Fibroblast of skin of left quadriceps (primary cell): ENCODE measurements around the gene PHKB.
"Not testable (repeated sequence)": the region's sequence is repeated elsewhere in the genome, so short reads cannot be mapped to it uniquely, and the experiment has no call there.

Source experiments
- DNase-seq, 2 experiments: peaks; one replicate each; pipeline ENCODE4 v3.0.0-alpha.2; 2013; ENCODE audit warnings: low read depth in 2 of 2

PHKB gene

DNA sequence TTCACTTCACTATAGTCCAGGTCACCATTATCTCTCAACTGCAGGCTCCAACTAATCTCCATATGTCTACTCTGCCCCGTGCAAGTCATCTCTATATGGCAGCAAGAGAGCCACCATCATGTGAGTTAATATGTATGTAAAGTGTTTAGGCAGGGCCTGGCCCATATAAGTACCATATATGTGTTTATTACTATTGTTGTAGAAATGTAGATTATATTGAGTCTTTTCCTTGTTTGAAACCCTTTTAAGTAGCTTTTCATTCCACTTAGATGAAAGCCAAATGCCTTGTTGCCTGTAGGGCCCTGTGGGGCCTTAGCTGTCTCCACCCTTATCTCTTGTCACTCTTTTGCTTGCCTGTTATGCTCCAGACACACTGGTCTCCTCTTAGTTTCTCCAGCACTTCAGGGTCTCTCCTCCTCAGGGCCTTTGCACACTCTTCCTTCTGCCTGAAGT lies 164.0 kb downstream of the PHKB start:
- no peak for DNase-seq

DNA sequence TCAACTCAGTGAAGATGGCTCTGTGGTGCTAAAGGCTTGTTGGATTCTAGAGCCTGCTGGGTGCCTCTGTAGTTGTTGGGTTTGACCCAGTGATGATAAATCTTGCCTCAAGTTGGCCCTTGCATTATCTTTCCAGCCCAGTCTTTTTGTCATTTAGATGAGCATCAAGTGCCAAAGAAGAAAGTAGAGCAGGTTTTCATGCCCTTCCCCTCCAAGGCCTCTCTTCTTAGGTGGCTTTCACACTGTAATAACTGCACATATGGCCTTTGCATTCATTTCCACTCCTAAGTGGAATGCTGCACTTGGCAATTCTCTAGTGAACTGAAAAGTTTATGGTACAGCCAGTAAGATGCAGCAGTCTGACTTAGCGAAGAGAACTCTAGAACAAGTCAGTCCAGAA lies 165.1 kb downstream of the PHKB start:
- no peak for DNase-seq

DNA sequence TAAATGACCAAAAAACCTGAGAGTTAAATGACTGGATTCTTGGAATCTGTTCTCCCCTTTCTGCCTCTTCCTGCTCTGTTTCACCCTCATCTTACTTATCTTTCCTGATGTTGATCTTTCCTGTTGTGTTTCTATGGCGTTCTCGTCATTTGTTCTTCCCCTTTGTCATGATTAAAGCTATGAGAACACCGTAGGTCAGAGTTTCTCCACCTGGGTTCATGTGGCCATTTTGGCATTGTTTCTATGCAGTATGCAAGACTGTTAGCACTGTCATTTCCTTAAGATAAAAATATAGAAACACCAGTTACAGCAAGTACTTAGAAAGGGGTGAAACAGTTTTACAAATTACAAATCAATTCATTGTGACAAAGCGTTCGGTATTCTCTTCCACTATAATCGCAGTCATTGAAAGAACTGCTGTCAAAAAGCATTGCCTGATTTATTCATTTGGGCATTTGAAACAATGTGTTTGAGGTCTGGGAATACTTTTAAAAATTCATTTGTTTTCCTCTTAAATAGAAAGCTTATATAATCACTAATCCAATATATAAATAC lies 166.0 kb downstream of the PHKB start:
- no peak for DNase-seq

DNA sequence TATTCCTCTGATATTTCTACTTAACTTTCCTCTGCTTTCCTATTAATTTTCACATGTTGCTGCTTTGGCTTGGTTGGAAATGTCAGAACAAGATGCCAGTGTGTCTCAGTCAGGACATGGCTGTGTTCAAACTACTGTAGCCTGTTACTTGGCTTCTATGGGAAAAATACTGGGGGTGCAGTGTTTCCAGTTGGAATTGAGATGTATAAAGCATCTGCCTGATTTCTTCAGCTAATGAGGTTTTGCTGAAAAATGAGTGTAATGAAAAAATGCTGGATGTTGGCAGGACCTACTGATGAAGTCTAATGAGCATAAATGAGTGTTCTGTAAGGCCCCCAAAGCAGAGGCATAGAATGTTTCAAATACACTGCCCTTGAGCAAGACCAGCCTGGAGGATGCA lies 166.6 kb downstream of the PHKB start:
- DNase-seq = no peak

DNA sequence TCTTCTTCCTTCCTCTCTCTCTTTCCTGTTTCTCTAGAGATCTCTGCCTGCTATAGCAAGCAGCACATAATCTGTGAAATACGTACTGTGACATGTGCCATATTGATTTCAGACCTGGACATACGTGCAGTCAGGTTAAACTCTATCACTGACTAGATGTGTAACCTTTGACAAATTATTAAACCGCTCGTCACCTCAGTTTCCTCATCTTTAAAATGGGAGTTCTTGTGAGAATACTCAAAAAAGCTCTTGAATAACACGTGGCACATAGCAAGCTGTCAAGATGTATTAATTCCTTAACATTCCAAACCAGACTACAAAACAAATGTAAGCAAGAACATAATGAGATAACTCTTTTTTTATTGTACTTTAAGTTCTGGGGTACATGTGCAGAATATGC lies 170.0 kb downstream of the PHKB start:
- no peak for DNase-seq

DNA sequence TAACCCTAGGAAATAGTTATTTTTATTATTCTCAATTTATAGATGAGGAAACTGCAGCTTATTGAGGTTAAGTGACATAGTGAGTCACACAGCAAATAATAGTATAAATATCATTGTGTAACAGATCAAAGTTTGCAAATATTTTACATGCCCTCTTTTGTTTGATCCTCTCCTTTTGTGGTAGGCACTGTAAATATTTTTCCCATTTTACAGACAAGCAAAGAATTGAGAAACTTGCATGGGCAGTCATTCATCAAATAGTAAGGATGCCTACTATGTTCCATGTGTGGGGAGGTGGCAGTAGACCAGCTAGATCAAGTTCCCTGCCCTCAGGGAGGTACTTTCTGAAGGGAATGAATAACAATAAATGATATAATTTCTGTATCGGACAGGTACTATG lies 173.0 kb downstream of the PHKB start:
- no peak for DNase-seq

DNA sequence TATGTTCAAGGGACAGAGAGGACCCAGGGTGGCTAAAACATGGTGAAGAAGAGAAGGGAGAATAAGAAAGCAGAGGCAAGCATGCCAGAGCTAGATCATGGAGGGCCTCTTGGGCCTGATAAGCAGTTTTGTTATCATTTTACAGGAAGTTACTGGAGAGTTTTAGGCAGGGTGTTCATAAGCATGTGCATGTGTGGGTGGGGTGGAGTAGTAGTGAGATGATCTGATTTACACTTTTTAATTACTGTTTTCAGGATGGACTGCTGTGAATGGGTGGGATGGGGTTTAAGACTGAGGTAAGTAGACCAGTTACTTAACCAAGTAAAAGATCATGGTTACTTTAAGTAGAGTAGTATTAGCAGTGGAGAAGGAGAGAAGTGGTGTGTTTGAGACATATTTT lies 173.6 kb downstream of the PHKB start:
- no peak for DNase-seq

DNA sequence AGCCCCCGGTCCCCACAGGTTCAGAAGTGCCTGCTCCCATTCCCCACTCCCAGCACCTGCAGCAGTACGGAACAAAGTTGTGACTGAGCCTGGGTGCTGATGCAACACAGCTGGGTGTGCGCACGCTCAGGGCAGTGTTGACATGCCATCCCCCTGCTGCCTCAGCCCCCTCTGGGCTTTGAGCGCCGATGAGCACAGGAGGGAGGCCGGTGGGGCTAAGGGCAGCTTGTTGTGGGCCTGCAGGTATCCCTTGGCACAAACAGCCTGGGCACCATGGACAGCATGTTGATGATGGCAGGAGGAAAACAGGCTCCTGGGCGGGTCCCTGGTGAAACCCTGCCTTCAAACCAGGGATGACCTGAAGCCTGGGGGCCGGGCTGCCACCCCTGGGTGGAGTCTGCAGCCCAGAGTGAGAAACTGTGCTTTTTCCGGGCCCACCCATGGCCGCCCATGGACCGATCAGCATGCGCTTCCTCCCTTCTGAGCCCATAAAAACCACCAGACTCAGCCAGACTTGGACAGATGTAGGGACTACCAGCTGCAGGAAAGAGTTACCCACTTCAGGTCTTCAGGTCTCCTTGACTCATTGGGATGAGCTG lies 175.5 kb downstream of the PHKB start:
- no peak for DNase-seq

DNA sequence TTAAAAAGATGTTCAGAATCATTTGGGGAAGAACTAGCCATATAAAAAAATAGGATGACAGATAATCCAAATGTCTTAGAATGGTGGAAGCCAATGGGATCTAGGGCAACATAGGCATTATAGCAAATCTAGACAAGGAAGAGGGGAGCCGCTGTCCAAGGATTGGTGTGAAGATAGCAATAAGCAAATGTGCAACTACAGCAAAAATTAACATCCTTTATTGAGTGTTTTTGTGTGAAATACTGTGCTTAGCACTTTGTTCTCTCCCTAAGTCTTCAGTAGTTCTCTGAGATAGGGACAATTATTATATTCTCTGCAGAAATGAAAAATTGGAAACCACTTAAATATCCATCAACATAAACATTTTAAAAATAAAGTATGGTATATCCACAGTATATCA lies 177.0 kb downstream of the PHKB start:
- no peak for DNase-seq

DNA sequence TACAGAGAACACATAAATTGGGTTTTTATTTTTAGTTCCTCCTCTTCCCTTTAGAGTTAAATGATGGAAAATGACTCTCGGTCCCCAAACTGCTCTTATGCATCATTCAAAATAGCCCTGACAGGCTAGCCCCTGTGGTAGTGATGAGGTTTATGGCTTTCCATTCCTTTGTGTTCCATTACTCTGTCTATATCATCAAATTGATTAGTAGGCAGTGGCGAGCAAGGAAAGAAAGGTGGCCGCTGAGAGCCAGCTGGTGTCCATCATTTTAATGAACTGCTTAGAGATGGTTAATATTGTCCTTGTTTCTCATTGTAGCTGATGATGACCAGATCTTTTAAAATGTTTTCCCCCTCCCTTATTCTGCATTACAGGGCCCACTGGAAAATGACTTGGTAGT lies 179.5 kb downstream of the PHKB start:
- DNase-seq = no peak

DNA sequence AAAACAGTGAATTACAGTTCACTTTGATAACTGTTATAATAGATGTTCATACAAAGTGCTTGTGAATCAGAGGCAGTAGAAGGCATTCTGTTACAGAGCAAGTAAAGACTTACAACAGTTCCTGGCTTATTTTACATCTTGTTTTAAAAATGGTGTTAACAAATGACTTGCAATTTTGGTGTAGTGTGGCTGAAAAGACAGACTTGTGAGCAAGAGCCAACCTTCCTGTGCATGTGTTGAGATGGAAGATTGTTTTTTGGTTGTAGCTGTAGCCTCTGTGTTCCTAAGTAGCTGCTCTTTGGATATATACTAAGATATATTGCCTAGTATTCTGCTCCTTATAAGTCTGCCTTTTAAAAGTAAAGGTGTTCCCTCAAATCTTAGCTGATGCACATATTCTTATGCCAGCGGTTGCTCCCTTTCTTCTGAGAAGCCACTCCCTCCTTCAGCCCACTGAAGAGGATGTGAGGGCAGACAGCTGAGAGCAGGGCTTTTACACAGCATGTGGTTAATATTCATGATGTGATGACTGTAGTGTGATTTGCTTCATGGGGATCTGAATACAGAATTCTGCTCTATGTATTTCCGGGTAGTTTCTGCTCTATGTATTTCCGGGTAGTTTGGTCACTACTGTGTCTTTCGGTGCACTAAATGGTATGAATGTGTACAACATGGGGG lies 182.3 kb downstream of the PHKB start:
- DNase-seq = no peak

DNA sequence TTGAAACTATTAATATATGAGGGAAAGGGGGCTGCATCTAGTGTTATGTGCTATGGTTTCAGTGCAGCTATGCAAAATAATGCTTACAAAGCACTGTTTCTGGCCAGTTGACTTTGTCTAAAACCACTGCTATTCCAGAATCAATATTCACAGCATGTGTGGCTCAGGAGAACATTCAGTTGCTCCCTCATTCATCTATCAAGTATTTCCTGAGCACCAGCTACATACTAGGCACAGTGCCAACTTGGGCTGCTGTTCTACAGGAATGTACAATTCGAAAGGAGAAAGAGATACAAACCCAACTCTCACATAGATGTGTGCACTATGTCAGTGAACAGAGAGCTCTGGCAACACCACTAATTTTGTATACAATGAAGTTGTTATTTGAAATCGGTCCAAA lies 183.0 kb downstream of the PHKB start:
- peak; percentile 76 to 81 for DNase-seq

DNA sequence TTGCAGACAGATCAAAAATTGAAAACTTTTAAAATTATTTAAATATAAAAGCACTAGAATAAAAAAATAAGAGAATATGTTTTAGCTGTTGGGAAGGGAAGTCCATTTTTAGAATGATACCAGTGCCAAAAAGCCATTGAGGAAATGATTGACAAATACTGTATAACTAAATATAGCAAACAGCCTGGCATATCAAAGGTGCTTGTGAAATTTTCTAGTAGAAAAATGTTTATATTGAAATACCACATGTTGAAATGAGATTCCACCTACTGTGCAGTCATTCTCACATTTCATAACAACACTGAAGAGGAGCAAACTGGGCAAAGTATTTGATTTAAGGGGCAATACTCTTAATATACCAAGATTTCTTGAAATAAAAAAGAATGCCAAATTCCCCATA lies 183.5 kb downstream of the PHKB start:
- DNase-seq = no peak

DNA sequence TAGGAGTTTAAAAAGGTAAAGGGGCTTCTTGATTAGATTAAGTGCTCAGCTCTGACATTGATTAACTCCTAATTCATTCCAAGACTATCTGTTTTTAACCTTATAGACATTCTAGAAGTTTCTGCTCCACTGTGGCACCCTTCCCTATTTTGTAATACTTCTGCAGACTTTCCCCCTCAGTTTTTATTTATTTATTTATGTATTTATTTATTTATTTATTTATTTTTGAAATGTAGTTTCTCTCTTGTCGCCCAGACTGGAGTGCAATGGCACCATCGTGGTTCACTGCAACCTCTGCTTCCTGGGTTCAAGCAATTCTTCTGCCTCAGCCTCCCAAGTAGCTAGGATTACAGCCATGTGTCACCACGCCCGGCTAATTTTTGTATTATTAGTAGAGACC lies 185.8 kb downstream of the PHKB start:
- no peak for DNase-seq

DNA sequence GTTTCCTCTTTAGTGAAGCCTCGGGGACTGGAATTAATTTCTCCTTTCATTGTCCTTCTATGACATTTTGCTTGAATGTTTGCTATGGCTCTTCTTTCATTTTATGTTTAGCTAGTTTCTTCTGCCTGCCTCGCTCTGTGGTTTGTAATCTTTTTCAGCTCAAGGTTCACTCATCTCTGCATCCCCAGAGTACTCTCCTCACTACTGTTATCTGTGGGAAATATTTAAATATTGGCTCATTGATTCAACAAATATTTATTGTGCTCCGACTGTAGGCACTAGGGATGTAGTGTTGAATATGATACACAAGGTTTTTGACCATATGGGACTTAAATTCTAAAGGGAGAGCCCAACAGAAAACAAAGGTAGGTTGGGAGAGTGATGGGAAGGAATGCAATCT lies 195.9 kb downstream of the PHKB start:
- DNase-seq = no peak

DNA sequence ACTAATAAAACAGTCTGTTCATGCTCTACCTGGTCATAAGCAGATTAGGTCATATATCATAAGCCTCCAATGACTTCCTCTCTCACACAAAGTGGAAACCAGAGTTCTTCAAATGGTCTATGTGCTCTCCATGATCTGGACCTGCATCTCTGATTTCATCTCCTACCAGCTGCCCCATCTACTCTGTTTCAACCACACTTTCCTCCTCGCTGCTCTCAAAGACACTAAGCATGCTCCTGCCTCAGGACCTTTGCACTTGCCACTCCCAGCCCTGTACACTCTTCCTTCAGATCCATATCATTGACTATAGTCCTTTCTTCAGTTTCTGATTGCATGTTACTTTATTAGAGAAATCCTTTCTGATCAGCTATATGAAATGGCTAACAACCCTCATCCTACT lies 196.8 kb downstream of the PHKB start:
- no peak for DNase-seq

DNA sequence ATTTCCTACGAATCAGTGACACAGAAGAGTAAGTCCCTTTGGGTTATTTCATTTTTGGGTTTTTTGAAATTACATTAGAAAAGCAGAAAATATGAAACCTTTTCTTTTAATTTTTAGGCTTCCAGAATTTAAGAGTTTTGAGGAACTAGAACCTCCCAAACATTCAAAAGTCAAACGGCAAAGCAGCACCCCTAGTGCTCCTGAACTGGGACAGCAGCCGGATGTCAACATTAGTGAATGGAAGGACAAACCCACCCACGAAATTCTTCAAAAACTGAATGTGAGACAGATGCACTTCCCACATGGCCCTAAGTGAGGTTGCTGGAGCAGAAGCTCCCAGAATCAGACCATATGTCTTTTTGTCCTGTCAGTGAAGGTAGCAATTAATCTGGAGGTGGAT lies 199.4 kb downstream of the PHKB start:
- DNase-seq = no peak

DNA sequence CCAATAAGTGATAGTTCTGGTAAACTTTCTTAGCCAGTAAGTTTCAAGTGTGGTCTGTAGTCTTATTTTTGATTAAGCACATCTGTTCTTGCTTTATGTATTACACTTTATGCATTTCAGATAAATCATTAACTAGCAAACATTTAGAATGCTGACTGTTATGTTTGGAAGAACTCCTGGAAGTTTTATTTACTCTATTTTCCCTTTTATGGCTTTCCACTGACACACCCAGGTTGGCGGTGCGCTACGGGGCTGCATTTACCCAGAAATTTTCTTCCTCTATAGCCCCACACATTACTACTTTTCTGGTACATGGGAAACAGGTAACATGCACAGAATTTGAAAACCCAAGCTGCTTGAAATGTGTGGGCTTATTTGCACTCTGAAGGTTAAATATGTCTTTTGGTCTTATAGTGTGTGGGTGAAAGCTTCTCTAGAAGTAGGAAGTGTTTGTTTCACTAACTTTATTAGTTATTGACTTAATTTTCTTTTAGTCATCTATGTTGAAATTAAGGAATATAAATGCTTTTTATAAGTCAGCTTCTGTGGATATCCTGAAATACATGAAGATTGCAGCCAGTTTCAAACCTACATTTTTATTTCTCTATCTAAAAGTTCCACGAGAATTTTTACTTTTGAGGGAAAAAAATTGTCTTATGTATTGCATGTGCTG lies 203.7 kb downstream of the PHKB start:
- DNase-seq = no peak

DNA sequence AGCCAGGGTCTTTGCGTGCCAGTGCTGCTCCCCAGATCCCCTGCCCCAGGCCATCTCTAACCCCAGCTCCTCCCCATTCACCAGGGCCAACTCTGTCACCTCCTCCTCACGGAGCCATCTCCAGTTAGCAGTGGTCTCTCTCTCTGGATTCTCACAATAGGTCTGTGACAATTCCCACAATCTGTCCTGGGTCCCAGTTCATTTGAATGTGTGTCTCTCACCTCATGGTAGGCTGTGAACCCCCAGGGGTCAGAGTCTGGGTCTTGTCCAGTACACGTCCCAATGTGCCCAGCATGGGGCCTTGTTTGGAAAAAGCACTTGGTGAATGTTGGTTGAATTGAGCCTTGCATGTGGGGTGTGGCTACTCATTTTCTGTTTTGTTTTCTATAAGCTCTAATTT lies 205.3 kb downstream of the PHKB start:
- DNase-seq = no peak

DNA sequence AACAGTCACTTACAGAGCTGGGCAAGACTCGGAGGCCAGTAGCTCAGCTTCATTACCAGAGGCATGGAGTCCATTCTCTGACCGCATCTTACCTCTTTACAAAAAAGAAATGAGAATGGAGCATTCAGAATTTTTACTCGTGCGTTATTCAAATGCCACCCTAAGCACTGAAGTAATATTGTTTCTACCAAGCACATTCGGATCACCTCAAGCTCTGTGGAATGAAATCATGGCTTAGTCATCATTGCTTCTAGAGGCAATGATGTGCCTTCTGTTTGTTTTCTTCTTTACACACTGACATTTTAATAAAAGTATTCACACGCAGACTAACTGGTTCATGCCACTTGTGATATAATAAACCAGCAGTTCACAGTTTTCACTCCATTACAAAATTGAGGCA lies 206.8 kb downstream of the PHKB start:
- DNase-seq = no peak

DNA sequence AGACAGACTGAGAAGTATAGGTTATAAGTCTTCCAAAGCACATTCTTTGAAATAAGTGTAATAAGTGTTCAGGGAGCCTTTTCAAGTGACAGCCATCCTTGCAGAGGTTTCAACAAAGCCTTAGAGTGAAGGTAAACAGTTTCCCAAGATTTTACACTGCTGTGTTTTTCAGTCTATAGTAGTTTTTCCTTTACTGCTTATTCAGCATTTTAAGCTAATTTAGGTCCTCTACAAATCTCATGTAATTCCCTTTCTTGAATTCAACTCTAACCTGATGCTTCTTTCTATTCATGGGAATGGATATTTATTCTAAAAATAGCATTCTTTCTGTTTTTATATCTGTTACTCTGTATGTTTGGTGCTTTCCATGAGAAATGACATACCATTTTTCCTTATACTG lies 211.3 kb downstream of the PHKB start:
- no peak for DNase-seq

DNA sequence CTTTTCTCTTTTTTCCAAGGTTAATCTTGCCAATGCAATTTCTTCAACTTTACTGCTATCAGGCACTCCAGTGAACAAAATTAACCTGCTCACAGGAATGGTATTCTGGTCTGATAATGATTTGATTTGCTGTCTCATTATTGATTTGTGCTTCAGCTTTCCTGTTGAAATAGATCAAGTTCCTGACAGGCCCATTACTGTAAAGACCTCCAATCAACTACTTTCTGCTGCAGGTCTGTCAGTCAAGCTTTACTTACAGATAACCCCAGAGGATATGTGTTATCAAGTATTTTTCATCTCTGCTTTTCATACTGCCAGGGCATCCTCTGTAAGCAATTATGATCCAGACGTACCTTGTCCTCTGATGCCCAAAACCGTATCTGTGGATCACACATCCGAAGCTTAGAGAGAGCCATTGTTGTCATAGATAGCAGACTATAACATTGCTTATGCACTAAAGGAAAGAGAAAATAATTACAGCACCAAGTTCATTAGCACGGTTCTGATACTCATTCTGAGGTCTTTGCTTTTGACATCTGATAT lies 215.6 kb downstream of the PHKB start:
- no peak for DNase-seq

DNA sequence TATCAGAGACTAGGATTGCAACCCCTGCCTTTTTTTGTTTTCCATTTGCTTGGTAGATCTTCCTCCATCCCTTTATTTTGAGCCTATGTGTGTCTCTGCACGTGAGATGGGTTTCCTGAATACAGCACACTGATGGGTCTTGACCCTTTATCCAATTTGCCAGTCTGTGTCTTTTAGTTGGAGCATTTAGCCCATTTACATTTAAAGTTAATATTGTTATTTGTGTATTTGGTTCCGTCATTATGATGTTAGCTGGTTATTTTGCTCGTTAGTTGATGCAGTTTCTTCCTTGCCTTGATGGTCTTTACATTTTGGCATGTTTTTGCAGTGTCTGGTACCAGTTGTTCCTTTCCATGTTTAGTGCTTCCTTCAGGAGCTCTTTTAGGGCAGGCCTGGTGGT lies 220.4 kb downstream of the PHKB start:
- not testable (repeated sequence) for DNase-seq
